PC-3 (cell line): ENCODE results near the gene EVL.

Experiments used
- EZH2 ChIP-seq: fragments of 300-600 bp; sonication (generic); IDR thresholded peaks from one replicate; pipeline ENCODE4 v1.6.1; 2017; ENCODE audit warnings: antibody characterized with exemption, mild to moderate bottlenecking, low read length; ENCODE audit not compliant: unreplicated experiment
- EZH2phosphoT487 ChIP-seq: fragments of 300-600 bp; sonication (generic); IDR thresholded peaks from 2 replicates; pipeline ENCODE4 v1.6.1; 2018; ENCODE audit warnings: mild to moderate bottlenecking, antibody characterized with exemption, low read length, borderline replicate concordance
- TF ChIP-seq, protein P1 (sequence below): fragments of 300-600 bp; sonication (generic); conservative IDR thresholded peaks from 2 replicates; pipeline ENCODE4 v1.5.1; 2017; ENCODE audit warnings: antibody characterized with exemption, low read depth, mild to moderate bottlenecking, low read length

- TF ChIP-seq EZH2 (no peak), EZH2phosphoT487 (no peak)
- TF ChIP-seq, protein P1, sequence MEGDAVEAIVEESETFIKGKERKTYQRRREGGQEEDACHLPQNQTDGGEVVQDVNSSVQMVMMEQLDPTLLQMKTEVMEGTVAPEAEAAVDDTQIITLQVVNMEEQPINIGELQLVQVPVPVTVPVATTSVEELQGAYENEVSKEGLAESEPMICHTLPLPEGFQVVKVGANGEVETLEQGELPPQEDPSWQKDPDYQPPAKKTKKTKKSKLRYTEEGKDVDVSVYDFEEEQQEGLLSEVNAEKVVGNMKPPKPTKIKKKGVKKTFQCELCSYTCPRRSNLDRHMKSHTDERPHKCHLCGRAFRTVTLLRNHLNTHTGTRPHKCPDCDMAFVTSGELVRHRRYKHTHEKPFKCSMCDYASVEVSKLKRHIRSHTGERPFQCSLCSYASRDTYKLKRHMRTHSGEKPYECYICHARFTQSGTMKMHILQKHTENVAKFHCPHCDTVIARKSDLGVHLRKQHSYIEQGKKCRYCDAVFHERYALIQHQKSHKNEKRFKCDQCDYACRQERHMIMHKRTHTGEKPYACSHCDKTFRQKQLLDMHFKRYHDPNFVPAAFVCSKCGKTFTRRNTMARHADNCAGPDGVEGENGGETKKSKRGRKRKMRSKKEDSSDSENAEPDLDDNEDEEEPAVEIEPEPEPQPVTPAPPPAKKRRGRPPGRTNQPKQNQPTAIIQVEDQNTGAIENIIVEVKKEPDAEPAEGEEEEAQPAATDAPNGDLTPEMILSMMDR = no peak
Measured at GRCh38 chr14:100176811-100177327, 111.6 kb downstream of the EVL start.
